OCI-LY1 (cell line): ENCODE measurements around the gene LSM4.

Experiments used
- CTCF ChIP-seq: fragments of 200-600 bp; sonication (generic), shearing (Covaris generic); IDR thresholded peaks from 2 replicates; pipeline ENCODE4 v1.5.1; 2017; ENCODE audit warnings: mild to moderate bottlenecking, antibody characterized with exemption, low read length, moderate library complexity, mixed read lengths
- EZH2 ChIP-seq: fragments of 200-600 bp; sonication (generic), shearing (Covaris generic); IDR thresholded peaks from 2 replicates; pipeline ENCODE4 v1.8.0; 2017; ENCODE audit warnings: borderline replicate concordance, mixed run types, mild to moderate bottlenecking, antibody characterized with exemption, low read length, moderate library complexity, mixed read lengths

- TF ChIP-seq CTCF: no peak
- TF ChIP-seq EZH2: no peak
These were observed 32.4 kb downstream of the LSM4 start for GRCh38 chr19:18290302-18291018.
